HUDEP-2 (cell line): ENCODE data around the gene SLC22A5.

Source experiments
- DNase-seq, 76 experiments: peaks; one replicate each; lab custom pipeline; 2025; ENCODE audit not compliant: unreplicated experiment in 76 of 76; lab: John Stamatoyannopoulos, UW

Gene SLC22A5

GRCh38 chr5:132439521-132440089 is 70.1 kb downstream of the SLC22A5 start:
- no peak for DNase-seq

DNA sequence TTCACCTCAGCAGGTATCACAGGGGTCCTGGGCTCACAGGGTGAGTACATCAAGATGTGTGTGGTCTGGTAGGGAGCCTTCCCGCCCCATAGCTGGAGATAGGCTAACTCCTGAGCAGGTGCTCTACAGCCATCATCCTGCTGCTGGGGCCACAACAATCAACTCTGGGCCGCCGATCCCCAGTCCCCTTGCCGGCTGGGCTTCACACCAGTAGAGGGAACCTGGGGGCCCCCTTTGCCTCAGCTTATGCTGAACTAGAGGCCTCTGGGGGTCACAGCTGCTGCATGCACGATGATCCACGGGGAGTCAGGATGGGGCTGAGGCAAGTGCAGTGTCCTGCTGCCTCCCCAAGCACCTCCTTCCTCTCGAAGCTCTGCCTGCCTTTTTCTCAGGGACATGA is 74.6 kb downstream of the SLC22A5 start:
- DNase-seq, result no peak
